ENCODE data around the gene KATNAL1. TPM values are rescaled to one million over a fixed set of nuclear protein-coding genes. Genes with fewer than 3 reads are reported as not detected.

Gene KATNAL1
- total RNA-seq, result 1 to 10 TPM; 8.6 to 9.0 TPM

GRCh38 chr13:30307194-30307970 lies at the start of gene KATNAL1:
TSS of gene KATNAL1 (minus strand) at chr13:30307551. CDS start at chr13:30283777, 23,774 bp downstream.
- ChIA-PET POLR2A (interaction anchor here (0.6 to 1.8 kb wide), 7 partner anchors 25 to 309 kb away, joined by 3 to 7 read pairs (median 3); partner anchors contain the start of gene HMGB1), CTCF (interaction anchor here (1.1 to 5.2 kb wide), 8 partner anchors 9 to 192 kb away, joined by 3 to 46 read pairs (median 4); no protein-coding TSS in a partner anchor)
- TF ChIP-seq CTCF (IDR thresholded peaks at IDR 0.05), result no peak
- DNase-seq, result peak; percentile 73
- H3K36me3 Mint-ChIP-seq (ENCODE audit: low read depth), result no peaks in the 10 kb centered on the region
- no peaks in the 10 kb centered on the region for H3K9me3 Mint-ChIP-seq
- H3K4me1 Mint-ChIP-seq (ENCODE audit: low read depth), result peaks cover 17% of the 10 kb centered on the region
- H3K4me3 Mint-ChIP-seq, result peak within 1 kb of the TSS; percentile 81
- peak within 1 kb of the TSS; percentile 79 for H3K27ac Mint-ChIP-seq
- peak; percentile 70 for ATAC-seq
- H3K27me3 Mint-ChIP-seq, result no peaks in the 10 kb centered on the region
- intact Hi-C loops (cut with micrococcal nuclease), result no loop called here

GRCh38 chr13:30355839-30356238 lies 48.5 kb upstream of the KATNAL1 start:
- DNase-seq, result no peak
- Mint-ChIP-seq H3K27ac (no peak overlapping the region), H3K4me1 (ENCODE audit: low read depth) (peaks cover 16% of the 10 kb centered on the region), H3K9me3 (peaks cover 6% of the 10 kb centered on the region), H3K36me3 (ENCODE audit: low read depth) (peaks cover 11% of the 10 kb centered on the region), H3K27me3 (no peaks in the 10 kb centered on the region), H3K4me3 (no peak overlapping the region)
- CTCF ChIA-PET, result interaction anchor here (1.0 to 4.9 kb wide), 7 partner anchors 11 to 57 kb away, joined by 3 to 32 read pairs (median 6); no protein-coding TSS in a partner anchor
- ATAC-seq, result no peak
- POLR2A ChIA-PET, result interaction anchor here (0.7 to 0.9 kb wide), 2 partner anchors 9 to 49 kb away, joined by 3 read pairs; partner anchors contain the start of gene KATNAL1
- intact Hi-C loops (cut with micrococcal nuclease), result no loop called here
- no peak for TF ChIP-seq CTCF (IDR thresholded peaks at IDR 0.05)

- ATAC-seq, result peak; percentile 96
- Mint-ChIP-seq H3K4me1 (ENCODE audit: low read depth) (peaks cover 16% of the 10 kb centered on the region), H3K36me3 (ENCODE audit: low read depth) (peaks cover 11% of the 10 kb centered on the region), H3K27ac (no peak overlapping the region), H3K27me3 (no peaks in the 10 kb centered on the region), H3K4me3 (no peak overlapping the region), H3K9me3 (peaks cover 6% of the 10 kb centered on the region)
- ChIA-PET POLR2A (interaction anchor here (0.9 kb wide), 1 partner anchor 27 kb away, joined by 3 read pairs; no protein-coding TSS in a partner anchor), CTCF (interaction anchor here (1.0 to 4.9 kb wide), 12 partner anchors 11 to 100 kb away, joined by 3 to 32 read pairs (median 5); no protein-coding TSS in a partner anchor)
- peak; percentile 73 for DNase-seq
- TF ChIP-seq CTCF (IDR thresholded peaks at IDR 0.05), result peak; percentile 64
- intact Hi-C loops (cut with micrococcal nuclease), result no loop called here
Observed at GRCh38 chr13:30355384-30355699, 48.0 kb upstream of the KATNAL1 start.

- POLR2A ChIA-PET, result interaction anchor here (0.9 to 1.8 kb wide), 3 partner anchors 8 to 28 kb away, joined by 3 to 4 read pairs (median 3); no protein-coding TSS in a partner anchor
- Mint-ChIP-seq H3K4me1 (ENCODE audit: low read depth) (peaks cover 16% of the 10 kb centered on the region), H3K36me3 (ENCODE audit: low read depth) (peaks cover 11% of the 10 kb centered on the region), H3K4me3 (no peak overlapping the region), H3K9me3 (peaks cover 6% of the 10 kb centered on the region), H3K27ac (no peak overlapping the region), H3K27me3 (no peaks in the 10 kb centered on the region)
- intact Hi-C loops (cut with micrococcal nuclease), result no loop called here
- TF ChIP-seq CTCF (IDR thresholded peaks at IDR 0.05), result no peak
- ATAC-seq (no peak), DNase-seq (no peak)
- CTCF ChIA-PET, result interaction anchor here (1.0 to 4.9 kb wide), 12 partner anchors 11 to 100 kb away, joined by 3 to 32 read pairs (median 5); no protein-coding TSS in a partner anchor
Observed at GRCh38 chr13:30354493-30355383, 47.4 kb upstream of the KATNAL1 start.

Data from activated CD8-positive, alpha-beta T cell treated with anti-CD3 and anti-CD28 coated beads for 36 hours (primary cell).